Fibroblast of gingiva (primary cell): ENCODE measurements around the gene INO80C.

Experiments used
- DNase-seq: peaks from one replicate; pipeline ENCODE4 v3.0.0-alpha.2; 2011; ENCODE audit warnings: low read depth

The INO80C gene

GRCh38 chr18:35430721-35431373 lies 66.9 kb downstream of the INO80C start:
- DNase-seq: no peak

GRCh38 chr18:35426786-35427185 lies 71.0 kb downstream of the INO80C start:
- DNase-seq: no peak

- DNase-seq: no peak
These were observed 73.4 kb downstream of the INO80C start for GRCh38 chr18:35424356-35424755.

GRCh38 chr18:35422237-35422636 lies 75.5 kb downstream of the INO80C start:
- no peak for DNase-seq

GRCh38 chr18:35418610-35419009 lies 79.2 kb downstream of the INO80C start:
- DNase-seq: no peak
